ENCODE measurements around the gene NCK2.

DNA sequence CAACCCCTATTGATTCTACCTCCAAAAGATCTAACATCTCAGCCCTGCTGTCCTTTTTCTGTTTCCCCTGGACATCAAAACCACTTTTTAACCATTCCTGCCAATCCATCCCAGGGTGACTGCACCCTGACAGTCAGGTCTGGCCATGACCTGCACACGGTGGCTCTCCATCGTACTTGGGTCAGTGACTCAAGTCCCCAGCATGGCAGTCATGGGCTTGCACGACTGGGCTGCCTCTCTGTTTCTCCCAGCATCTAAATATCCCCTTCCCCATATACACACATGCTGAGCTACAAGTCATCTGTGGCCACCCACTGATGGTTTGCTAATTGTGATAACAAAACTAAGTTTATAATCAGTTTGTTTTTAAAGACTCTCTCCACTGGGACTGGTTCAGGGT lies 6.6 kb downstream of the NCK2 start:
- TF ChIP-seq, protein P1, sequence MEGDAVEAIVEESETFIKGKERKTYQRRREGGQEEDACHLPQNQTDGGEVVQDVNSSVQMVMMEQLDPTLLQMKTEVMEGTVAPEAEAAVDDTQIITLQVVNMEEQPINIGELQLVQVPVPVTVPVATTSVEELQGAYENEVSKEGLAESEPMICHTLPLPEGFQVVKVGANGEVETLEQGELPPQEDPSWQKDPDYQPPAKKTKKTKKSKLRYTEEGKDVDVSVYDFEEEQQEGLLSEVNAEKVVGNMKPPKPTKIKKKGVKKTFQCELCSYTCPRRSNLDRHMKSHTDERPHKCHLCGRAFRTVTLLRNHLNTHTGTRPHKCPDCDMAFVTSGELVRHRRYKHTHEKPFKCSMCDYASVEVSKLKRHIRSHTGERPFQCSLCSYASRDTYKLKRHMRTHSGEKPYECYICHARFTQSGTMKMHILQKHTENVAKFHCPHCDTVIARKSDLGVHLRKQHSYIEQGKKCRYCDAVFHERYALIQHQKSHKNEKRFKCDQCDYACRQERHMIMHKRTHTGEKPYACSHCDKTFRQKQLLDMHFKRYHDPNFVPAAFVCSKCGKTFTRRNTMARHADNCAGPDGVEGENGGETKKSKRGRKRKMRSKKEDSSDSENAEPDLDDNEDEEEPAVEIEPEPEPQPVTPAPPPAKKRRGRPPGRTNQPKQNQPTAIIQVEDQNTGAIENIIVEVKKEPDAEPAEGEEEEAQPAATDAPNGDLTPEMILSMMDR (IDR thresholded peaks at IDR 0.05): no peak
- TF ChIP-seq POLR2A (IDR thresholded peaks at IDR 0.05; ENCODE audit: low read depth) (no peak), EP300 (IDR thresholded peaks at IDR 0.05) (no peak)
